ENCODE results near the gene MDH2.
"Not testable (repeated sequence)": the region's sequence is repeated elsewhere in the genome, so short reads cannot be mapped to it uniquely, and the experiment has no call there.

The MDH2 gene

DNA sequence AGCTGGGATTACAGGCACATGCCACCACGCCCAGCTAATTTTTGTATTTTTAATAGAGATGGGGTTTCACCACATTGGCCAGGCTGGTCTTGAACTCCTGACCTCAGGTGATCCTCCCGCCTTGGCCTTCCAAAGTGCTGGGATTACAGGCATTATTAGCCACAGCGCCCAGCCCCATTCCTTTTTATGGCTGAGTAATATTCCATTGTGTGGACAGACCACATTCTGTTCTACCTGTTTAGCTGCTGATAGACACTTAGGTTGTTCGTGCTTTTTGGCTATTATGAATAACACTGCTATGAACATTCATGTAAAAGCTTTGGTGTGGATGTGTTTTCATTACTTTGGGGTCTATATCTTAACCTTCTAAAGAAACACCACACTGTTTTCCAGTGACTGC lies 29.4 kb upstream of the MDH2 start:
- not testable (repeated sequence) for H3K4me3 ChIP-seq (ENCODE audit: low read length); H3K27me3 ChIP-seq (ENCODE audit: control insufficient read depth, insufficient read depth, low read length); H3K9ac ChIP-seq (ENCODE audit: low read length); H3K9me3 ChIP-seq (ENCODE audit: control insufficient read depth, low read depth, low read length); H3K36me3 ChIP-seq (ENCODE audit: control insufficient read depth, low read depth, low read length); H3K27ac ChIP-seq (ENCODE audit: low read length); H3K4me1 ChIP-seq (ENCODE audit: control insufficient read depth, low read depth, low read length)

DNA sequence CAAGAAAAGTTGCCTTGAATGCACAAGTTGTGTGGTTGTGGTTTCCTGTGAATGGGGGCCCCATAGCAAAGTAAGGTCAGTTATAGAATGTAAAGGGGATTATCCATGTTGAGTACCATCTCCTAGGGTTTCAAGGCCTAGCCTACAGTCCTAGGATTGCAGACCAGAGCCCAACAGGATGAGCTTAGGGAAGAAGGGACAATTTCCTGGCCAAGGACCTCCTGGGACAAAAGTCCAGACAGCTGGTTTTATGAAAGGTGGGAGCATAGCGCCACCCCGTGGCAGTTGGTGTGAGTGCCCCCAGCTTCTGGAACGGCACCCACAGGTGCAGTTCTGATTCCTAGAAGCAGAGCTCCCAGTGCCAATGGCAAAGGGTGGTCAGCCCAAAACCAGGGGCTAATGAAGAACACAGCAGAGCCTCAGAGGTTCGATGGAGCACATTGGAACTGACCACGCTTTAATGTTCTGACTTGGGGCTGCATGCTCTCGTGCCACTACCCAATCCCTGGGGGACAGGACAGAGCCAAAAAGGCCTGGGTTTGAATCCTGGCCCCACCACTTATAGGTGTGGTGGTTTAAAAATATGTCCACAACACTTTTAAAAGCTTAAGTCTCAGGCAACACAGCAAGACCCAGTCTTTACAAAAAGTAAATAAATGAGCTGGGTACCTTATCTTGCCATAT lies 27.7 kb upstream of the MDH2 start:
- no peak overlapping the region for H3K9ac ChIP-seq (ENCODE audit: low read length)
- H3K4me3 ChIP-seq (ENCODE audit: low read length): no peak overlapping the region
- peaks cover 5% of the 10 kb centered on the region for H3K36me3 ChIP-seq (ENCODE audit: control insufficient read depth, low read depth, low read length)
- no peak overlapping the region for H3K27ac ChIP-seq (ENCODE audit: low read length)
- no peaks in the 10 kb centered on the region for H3K4me1 ChIP-seq (ENCODE audit: control insufficient read depth, low read depth, low read length)
- no peaks in the 10 kb centered on the region for H3K27me3 ChIP-seq (ENCODE audit: control insufficient read depth, insufficient read depth, low read length)
- H3K9me3 ChIP-seq (ENCODE audit: control insufficient read depth, low read depth, low read length): no peaks in the 10 kb centered on the region

DNA sequence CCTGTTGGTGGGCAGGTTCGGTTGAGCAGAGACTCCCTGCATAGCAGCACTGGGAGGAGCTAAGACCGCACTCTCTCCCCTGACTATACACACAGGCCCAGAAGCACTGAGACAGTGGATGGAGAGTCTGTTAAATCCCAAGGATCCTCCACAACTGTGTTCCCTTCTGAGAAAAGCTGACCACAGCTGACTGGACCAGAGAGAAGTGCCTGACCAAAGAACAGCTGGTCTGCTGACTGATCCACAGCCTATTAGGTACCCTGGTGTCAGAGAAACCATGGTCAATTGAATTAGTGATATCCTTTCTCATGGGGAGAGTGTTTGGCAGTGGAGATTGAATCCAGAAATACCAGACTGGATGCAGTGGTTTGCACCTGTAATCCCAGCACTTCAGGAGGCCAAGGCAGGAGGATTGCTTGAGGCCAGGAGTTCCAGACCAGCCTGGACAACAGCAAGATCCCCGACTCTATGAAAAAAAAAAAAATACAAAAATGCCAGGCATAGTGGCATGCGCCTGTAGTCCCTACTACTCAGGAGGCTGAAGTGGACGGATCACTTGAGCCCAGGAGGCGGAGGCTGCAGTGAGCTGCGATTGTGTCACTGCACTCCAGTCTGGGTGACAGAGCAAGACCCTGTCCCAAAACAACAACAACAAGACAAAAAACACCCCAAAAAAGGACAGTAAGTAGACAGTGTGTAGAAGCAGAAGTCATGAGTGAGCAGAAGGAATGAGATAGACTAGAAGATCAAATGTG lies 25.7 kb upstream of the MDH2 start:
- Histone ChIP-seq H3K4me1 (ENCODE audit: control insufficient read depth, low read depth, low read length) (no peaks in the 10 kb centered on the region), H3K9ac (ENCODE audit: low read length) (no peak overlapping the region), H3K4me3 (ENCODE audit: low read length) (no peak overlapping the region), H3K27me3 (ENCODE audit: control insufficient read depth, insufficient read depth, low read length) (no peaks in the 10 kb centered on the region), H3K9me3 (ENCODE audit: control insufficient read depth, low read depth, low read length) (no peaks in the 10 kb centered on the region), H3K27ac (ENCODE audit: low read length) (no peak overlapping the region), H3K36me3 (ENCODE audit: control insufficient read depth, low read depth, low read length) (peaks cover 5% of the 10 kb centered on the region)

DNA sequence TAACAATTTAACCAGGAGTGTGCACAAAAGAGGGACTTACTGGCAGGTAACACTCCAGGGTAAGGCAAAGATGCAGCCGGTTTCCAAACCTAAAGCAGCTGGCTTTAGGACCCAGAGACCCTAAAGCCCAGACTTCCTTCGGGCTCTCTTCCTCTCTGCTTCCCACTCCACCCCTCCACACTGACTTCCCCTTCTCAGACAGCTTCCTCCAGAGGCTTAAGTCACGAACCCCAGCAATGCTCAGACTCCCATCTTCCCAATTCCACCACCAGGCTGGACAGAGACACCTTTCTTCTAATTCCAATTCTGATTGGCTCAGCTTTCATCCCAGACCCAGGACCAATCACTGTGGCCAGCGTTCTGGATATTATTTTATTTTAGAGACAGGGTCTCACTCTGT lies 24.9 kb upstream of the MDH2 start:
- H3K36me3 ChIP-seq (ENCODE audit: control insufficient read depth, low read depth, low read length): peaks cover 5% of the 10 kb centered on the region
- H3K4me1 ChIP-seq (ENCODE audit: control insufficient read depth, low read depth, low read length): no peaks in the 10 kb centered on the region
- no peak overlapping the region for H3K27ac ChIP-seq (ENCODE audit: low read length)
- no peaks in the 10 kb centered on the region for H3K27me3 ChIP-seq (ENCODE audit: control insufficient read depth, insufficient read depth, low read length)
- H3K9ac ChIP-seq (ENCODE audit: low read length): no peak overlapping the region
- no peak overlapping the region for H3K4me3 ChIP-seq (ENCODE audit: low read length)
- H3K9me3 ChIP-seq (ENCODE audit: control insufficient read depth, low read depth, low read length): no peaks in the 10 kb centered on the region

DNA sequence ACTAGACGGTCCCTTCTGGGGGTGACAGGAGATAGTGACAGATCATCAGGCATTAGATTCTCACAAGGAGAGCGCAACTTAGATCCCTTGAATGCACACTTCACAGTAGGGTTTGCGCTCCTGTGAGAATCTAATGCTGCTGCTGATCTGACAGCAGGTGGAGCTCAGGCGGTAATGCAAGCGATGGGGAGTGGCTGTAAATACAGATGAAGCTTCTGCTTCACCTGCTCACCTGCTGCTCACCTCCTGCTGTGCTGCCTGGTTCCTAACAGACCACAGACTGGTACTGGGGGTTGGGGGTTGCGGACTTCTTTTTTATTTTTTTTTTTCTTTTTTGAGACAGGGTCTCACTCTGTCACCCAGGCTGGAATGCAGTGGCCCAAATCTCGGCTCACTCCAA lies 18.2 kb upstream of the MDH2 start:
- H3K27me3 ChIP-seq (ENCODE audit: control insufficient read depth, insufficient read depth, low read length); H3K4me3 ChIP-seq (ENCODE audit: low read length); H3K9ac ChIP-seq (ENCODE audit: low read length); H3K27ac ChIP-seq (ENCODE audit: low read length); H3K36me3 ChIP-seq (ENCODE audit: control insufficient read depth, low read depth, low read length); H3K4me1 ChIP-seq (ENCODE audit: control insufficient read depth, low read depth, low read length); H3K9me3 ChIP-seq (ENCODE audit: control insufficient read depth, low read depth, low read length): not testable (repeated sequence)

DNA sequence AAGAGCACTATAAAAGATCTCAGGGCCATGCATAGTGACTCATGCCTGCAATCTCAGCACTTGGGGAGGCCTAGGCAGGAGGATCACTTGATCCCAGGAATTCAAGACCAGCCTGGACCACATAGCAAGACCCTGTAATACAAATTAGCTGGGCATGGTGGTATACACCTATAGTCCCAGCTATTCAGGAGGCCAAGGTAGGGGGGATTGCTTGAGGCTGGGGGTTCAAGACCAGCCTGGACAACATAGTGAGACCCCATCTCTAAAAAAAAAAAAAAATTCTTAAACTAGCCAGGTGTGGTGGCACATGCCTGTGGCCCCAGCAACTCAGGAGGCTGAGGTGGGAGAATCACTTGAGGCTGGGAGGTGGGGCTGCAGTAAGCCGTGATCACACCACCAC lies 15.9 kb upstream of the MDH2 start:
- Histone ChIP-seq H3K4me3 (ENCODE audit: low read length) (no peak overlapping the region), H3K4me1 (ENCODE audit: control insufficient read depth, low read depth, low read length) (no peaks in the 10 kb centered on the region), H3K9me3 (ENCODE audit: control insufficient read depth, low read depth, low read length) (no peaks in the 10 kb centered on the region), H3K27ac (ENCODE audit: low read length) (no peak overlapping the region), H3K27me3 (ENCODE audit: control insufficient read depth, insufficient read depth, low read length) (no peaks in the 10 kb centered on the region), H3K9ac (ENCODE audit: low read length) (no peak overlapping the region), H3K36me3 (ENCODE audit: control insufficient read depth, low read depth, low read length) (no peaks in the 10 kb centered on the region)

DNA sequence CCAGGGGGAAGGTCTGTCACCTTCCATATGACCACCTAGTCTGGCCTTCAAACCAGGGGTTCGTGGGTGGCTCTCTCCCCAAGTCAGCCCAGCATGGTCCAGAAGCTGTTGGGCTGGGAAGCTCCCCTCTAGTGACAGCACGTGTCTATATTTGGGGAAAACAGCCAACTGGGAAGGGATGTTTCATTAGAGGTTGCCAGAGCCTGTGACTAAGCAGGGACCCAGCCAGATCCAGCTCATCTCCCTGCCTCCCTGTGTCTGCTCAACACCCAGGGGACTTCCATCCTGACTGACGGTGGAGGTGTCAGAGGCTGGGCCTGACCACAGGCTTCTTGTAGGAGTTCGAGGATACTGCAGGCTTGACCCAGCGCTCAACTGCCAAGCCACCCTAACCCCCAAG lies 10.6 kb upstream of the MDH2 start:
- H3K36me3 ChIP-seq (ENCODE audit: control insufficient read depth, low read depth, low read length): no peaks in the 10 kb centered on the region
- H3K27ac ChIP-seq (ENCODE audit: low read length): no peak overlapping the region
- no peaks in the 10 kb centered on the region for H3K9me3 ChIP-seq (ENCODE audit: control insufficient read depth, low read depth, low read length)
- H3K27me3 ChIP-seq (ENCODE audit: control insufficient read depth, insufficient read depth, low read length): no peaks in the 10 kb centered on the region
- no peaks in the 10 kb centered on the region for H3K4me1 ChIP-seq (ENCODE audit: control insufficient read depth, low read depth, low read length)
- H3K4me3 ChIP-seq (ENCODE audit: low read length): no peak overlapping the region
- H3K9ac ChIP-seq (ENCODE audit: low read length): no peak overlapping the region

DNA sequence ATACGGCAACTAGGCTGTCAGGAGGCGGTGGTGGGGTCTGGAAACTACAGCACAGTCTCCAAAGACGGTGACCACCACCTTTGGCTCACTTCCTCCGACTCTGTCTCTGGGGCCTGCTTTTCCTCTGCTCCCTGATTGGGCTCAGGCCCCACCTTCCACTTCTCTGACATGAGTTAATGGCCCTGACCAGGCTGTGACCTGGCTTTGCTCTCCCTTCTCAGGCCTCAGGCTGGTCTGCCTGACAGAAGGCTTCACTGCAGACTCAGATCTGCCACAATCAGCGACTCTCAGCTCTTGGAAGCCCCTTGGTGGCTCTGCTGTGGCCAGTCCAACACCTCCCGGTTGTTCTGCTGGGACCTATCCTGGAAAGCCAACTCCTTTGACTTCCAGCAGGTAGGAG lies 7.8 kb upstream of the MDH2 start:
- no peaks in the 10 kb centered on the region for H3K27me3 ChIP-seq (ENCODE audit: control insufficient read depth, insufficient read depth, low read length)
- no peaks in the 10 kb centered on the region for H3K4me1 ChIP-seq (ENCODE audit: control insufficient read depth, low read depth, low read length)
- H3K27ac ChIP-seq (ENCODE audit: low read length): no peak overlapping the region
- H3K9ac ChIP-seq (ENCODE audit: low read length): no peak overlapping the region
- no peak overlapping the region for H3K4me3 ChIP-seq (ENCODE audit: low read length)
- no peaks in the 10 kb centered on the region for H3K9me3 ChIP-seq (ENCODE audit: control insufficient read depth, low read depth, low read length)
- no peaks in the 10 kb centered on the region for H3K36me3 ChIP-seq (ENCODE audit: control insufficient read depth, low read depth, low read length)

DNA sequence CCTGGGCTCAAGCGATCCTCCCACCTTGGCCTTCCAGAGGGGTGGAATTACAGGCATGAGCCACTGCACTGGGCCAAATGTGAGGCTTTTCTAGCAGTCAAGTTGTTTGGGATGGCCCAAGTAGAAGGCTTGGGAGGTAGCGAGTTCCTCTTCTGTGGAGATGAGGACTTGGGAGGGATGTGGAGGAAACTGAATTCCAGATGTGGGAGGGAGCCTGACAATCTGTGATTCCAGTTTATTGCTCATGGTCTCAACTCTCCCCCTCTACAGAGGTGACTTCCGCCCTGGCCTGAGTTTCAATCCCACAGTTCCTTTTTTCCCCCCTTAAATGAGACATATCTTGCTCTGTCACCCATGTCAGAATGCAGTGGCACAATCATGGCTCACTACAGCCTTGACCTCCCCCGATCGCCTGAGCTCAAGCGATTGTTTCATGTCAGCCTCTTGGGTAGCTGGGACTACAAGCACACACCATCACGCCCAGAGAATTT lies 3.5 kb upstream of the MDH2 start:
- Histone ChIP-seq H3K9me3 (ENCODE audit: control insufficient read depth, low read depth, low read length) (no peaks in the 10 kb centered on the region), H3K9ac (ENCODE audit: low read length) (no peak overlapping the region), H3K4me3 (ENCODE audit: low read length) (no peak overlapping the region), H3K27me3 (ENCODE audit: control insufficient read depth, insufficient read depth, low read length) (no peaks in the 10 kb centered on the region), H3K36me3 (ENCODE audit: control insufficient read depth, low read depth, low read length) (no peaks in the 10 kb centered on the region), H3K4me1 (ENCODE audit: control insufficient read depth, low read depth, low read length) (peaks cover 5% of the 10 kb centered on the region), H3K27ac (ENCODE audit: low read length) (no peak overlapping the region)

DNA sequence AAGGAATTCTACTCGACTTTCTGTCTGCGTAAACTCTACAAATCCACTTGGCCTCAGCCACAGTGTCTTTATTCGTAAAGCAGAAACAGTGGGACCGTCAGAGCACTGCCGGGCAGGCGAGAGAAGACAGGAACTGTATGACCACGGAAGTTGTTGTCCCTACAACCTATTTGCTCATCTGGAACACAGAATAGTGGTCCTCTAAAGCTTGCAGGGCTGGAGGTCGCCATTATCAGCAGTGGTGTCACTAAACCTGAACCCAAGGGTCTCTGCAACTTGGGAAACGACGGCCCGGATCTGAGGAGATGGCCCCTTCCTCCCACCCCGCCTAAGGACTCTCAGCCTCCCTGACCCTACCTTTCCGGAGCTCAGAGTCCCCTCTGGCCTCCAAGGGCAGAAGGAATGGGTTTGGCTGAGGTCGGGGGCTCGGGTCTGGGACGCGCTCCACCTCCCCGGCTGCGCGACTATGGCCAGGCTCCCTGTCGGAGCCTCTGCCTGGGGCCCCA lies 548 bp upstream of the MDH2 start:
- H3K4me1 ChIP-seq (ENCODE audit: control insufficient read depth, low read depth, low read length): peaks cover 5% of the 10 kb centered on the region
- peak overlapping the region; percentile 98 for H3K9ac ChIP-seq (ENCODE audit: low read length)
- H3K27ac ChIP-seq (ENCODE audit: low read length): peak overlapping the region; percentile 94
- H3K27me3 ChIP-seq (ENCODE audit: control insufficient read depth, insufficient read depth, low read length): no peaks in the 10 kb centered on the region
- peaks cover 7% of the 10 kb centered on the region for H3K36me3 ChIP-seq (ENCODE audit: control insufficient read depth, low read depth, low read length)
- no peaks in the 10 kb centered on the region for H3K9me3 ChIP-seq (ENCODE audit: control insufficient read depth, low read depth, low read length)
- H3K4me3 ChIP-seq (ENCODE audit: low read length): peak overlapping the region; percentile 94

DNA sequence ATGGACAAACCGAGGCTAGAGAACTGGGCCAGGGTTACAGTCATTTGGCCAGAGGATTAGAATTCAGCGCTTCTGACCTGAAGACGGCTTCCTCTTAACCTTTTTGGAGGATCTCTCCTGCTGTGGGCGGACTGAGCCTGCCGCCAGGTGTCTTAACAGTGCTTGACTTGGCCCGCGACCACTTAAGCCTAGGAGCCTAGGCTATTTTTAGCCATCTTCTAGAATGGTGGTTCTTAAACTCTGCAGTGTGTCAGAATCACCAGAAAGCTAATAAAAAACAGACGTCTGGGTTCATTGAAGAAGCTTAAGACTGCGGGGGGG lies 722 bp downstream of the MDH2 start:
- no peaks in the 10 kb centered on the region for H3K27me3 ChIP-seq (ENCODE audit: control insufficient read depth, insufficient read depth, low read length)
- no peaks in the 10 kb centered on the region for H3K9me3 ChIP-seq (ENCODE audit: control insufficient read depth, low read depth, low read length)
- H3K27ac ChIP-seq (ENCODE audit: low read length): peak overlapping the region; percentile 75
- peaks cover 7% of the 10 kb centered on the region for H3K36me3 ChIP-seq (ENCODE audit: control insufficient read depth, low read depth, low read length)
- H3K4me3 ChIP-seq (ENCODE audit: low read length): peak overlapping the region; percentile 94
- peak overlapping the region; percentile 98 for H3K9ac ChIP-seq (ENCODE audit: low read length)
- peaks cover 5% of the 10 kb centered on the region for H3K4me1 ChIP-seq (ENCODE audit: control insufficient read depth, low read depth, low read length)

DNA sequence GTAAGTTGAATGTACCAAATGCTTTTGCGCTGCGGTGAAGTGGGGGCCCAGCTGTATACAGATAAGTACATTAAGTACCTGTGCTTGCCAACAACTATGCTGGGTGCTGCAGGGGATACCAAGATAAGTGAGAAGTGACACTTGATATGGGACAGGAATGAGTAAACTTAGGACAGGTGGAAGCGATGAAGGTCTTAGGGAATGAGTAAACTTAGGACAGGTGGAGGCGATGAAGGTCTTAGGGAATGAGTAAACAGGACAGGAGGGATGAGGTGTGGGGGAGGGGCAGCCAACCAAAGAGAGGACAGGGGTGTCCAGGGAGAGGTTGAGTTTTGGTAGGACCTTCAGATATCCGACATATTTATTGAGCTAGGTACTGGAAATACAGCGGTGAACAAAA lies 1.4 kb downstream of the MDH2 start:
- Histone ChIP-seq H3K36me3 (ENCODE audit: control insufficient read depth, low read depth, low read length) (peaks cover 7% of the 10 kb centered on the region), H3K4me3 (ENCODE audit: low read length) (peak overlapping the region; percentile 94), H3K27ac (ENCODE audit: low read length) (peak overlapping the region; percentile 25), H3K4me1 (ENCODE audit: control insufficient read depth, low read depth, low read length) (peaks cover 11% of the 10 kb centered on the region), H3K9me3 (ENCODE audit: control insufficient read depth, low read depth, low read length) (no peaks in the 10 kb centered on the region), H3K9ac (ENCODE audit: low read length) (peak overlapping the region; percentile 98), H3K27me3 (ENCODE audit: control insufficient read depth, insufficient read depth, low read length) (no peaks in the 10 kb centered on the region)

All from iPS-18a (cell line).